Activated CD8-positive, alpha-beta T cell treated with anti-CD3 and anti-CD28 coated beads for 36 hours (primary cell): ENCODE data around the gene DISP1. TPM values are rescaled to one million over a fixed set of nuclear protein-coding genes. Genes with fewer than 3 reads are reported as not detected.

Experiments
- ATAC-seq: fragments of 200-7000 bp; cut with Tn5 transposase; one replicate; pipeline ENCODE4 v1.10.0; 2021; ENCODE audit warnings: mild to moderate bottlenecking, moderate library complexity
- CTCF ChIA-PET: fragments of 350-600 bp; sonication (Branson Sonifier 250); formaldehyde crosslinking; loops from one replicate; lab custom pipeline; 2021; ENCODE audit warnings: antibody characterized with exemption; lab: Charles Lee
- POLR2A ChIA-PET: fragments of 350-600 bp; sonication (Branson Sonifier 250); formaldehyde crosslinking; loops from one replicate; lab custom pipeline; 2021; ENCODE audit warnings: antibody characterized with exemption; lab: Charles Lee
- DNase-seq: peaks from one replicate; pipeline ENCODE4 v3.0.0-alpha.2; 2020
- H3K27ac Mint-ChIP-seq: one replicate; pipeline ENCODE4 v1.8.0; 2021; ENCODE audit warnings: mild to moderate bottlenecking, mixed read lengths
- H3K27me3 Mint-ChIP-seq: one replicate; pipeline ENCODE4 v1.8.0; 2021; ENCODE audit warnings: mixed read lengths
- H3K36me3 Mint-ChIP-seq: one replicate; pipeline ENCODE4 v1.8.0; 2021; ENCODE audit warnings: low read depth, mixed read lengths
- H3K4me1 Mint-ChIP-seq: one replicate; pipeline ENCODE4 v1.8.0; 2021; ENCODE audit warnings: low read depth, mixed read lengths
- H3K4me3 Mint-ChIP-seq: one replicate; pipeline ENCODE4 v1.8.0; 2021; ENCODE audit warnings: mild to moderate bottlenecking, moderate library complexity, mixed read lengths
- H3K9me3 Mint-ChIP-seq: one replicate; pipeline ENCODE4 v1.8.0; 2021; ENCODE audit warnings: mixed read lengths
- intact Hi-C: fragments of 100-400 bp; cut with micrococcal nuclease; formaldehyde crosslinking; loops from one replicate; pipeline ENCODE4 v1.10.0; 2022
- total RNA-seq, 2 experiments: library from RNA; stranded (reverse); gene quantifications; one replicate each; pipeline ENCODE4 v1.2.3, GENCODE V29; 2021
- TF ChIP-seq, protein P1 (sequence below): fragments of 200-600 bp; IDR thresholded peaks from one replicate; pipeline ENCODE4 v1.8.0; 2022; ENCODE audit warnings: antibody characterized with exemption, mild to moderate bottlenecking

DISP1 gene, protein sequence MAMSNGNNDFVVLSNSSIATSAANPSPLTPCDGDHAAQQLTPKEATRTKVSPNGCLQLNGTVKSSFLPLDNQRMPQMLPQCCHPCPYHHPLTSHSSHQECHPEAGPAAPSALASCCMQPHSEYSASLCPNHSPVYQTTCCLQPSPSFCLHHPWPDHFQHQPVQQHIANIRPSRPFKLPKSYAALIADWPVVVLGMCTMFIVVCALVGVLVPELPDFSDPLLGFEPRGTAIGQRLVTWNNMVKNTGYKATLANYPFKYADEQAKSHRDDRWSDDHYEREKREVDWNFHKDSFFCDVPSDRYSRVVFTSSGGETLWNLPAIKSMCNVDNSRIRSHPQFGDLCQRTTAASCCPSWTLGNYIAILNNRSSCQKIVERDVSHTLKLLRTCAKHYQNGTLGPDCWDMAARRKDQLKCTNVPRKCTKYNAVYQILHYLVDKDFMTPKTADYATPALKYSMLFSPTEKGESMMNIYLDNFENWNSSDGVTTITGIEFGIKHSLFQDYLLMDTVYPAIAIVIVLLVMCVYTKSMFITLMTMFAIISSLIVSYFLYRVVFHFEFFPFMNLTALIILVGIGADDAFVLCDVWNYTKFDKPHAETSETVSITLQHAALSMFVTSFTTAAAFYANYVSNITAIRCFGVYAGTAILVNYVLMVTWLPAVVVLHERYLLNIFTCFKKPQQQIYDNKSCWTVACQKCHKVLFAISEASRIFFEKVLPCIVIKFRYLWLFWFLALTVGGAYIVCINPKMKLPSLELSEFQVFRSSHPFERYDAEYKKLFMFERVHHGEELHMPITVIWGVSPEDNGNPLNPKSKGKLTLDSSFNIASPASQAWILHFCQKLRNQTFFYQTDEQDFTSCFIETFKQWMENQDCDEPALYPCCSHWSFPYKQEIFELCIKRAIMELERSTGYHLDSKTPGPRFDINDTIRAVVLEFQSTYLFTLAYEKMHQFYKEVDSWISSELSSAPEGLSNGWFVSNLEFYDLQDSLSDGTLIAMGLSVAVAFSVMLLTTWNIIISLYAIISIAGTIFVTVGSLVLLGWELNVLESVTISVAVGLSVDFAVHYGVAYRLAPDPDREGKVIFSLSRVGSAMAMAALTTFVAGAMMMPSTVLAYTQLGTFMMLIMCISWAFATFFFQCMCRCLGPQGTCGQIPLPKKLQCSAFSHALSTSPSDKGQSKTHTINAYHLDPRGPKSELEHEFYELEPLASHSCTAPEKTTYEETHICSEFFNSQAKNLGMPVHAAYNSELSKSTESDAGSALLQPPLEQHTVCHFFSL (N-terminal part only)
- total RNA-seq, result 1 to 10 TPM; 1.8 to 2.1 TPM

DNA sequence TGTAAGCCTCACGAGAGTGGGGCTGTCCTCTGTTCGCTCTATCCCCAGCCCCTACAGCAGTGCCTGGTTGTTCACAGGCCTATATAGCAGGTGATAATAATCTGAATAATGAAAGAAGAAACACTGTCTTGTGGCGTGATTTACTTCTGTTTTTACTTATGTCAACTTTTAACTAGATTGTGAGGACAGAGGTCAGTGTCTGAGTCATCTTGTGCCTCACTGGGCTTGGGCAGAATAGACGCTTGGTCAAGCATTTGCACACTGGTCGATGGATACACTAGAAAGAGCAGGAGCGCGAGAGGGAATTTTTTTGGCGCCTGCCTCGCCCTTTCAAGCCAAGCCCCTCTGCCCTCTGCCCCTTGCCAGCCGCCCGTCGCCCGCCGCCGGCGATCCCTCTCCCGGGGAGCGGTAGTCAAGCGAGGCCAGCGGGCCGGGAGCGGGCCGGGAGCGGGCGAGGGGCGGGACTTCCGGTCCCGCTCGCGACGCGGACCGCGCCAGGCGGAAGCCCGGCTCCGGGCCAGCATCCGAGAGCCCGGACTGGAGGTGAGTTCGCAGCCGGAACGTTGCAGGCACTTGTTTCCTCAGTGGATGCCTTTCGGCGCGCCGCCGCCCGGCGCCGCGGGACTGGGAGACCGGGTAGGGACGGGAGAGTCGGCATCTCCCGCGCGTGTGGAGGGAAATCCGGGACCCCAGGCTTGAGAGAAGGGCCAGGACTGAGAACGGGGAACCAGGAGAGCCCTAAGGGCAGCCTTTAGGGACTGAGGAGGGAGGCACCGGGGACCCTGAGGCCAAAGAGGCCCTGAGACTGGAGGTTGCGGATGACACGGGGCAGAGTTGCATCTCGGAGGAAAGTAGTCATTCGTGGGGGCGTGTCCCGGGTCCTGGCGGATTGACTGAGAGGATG is at the start of gene DISP1:
DISP1 (plus strand) TSS at position 504 of the 904 bp plus-strand sequence. CDS start 127,785 bp downstream, outside the sequence.
- Mint-ChIP-seq H3K27ac (peak within 1 kb of the TSS; percentile 90), H3K36me3 (no peaks in the 10 kb centered on the region), H3K27me3 (no peaks in the 10 kb centered on the region), H3K4me3 (peak within 1 kb of the TSS; percentile 88), H3K9me3 (no peaks in the 10 kb centered on the region), H3K4me1 (peaks cover 34% of the 10 kb centered on the region)
- ChIA-PET CTCF (interaction anchor here (1.5 kb wide), 1 partner anchor 266 kb away, joined by 5 read pairs; no protein-coding TSS in a partner anchor), POLR2A (no interaction called here)
- peak; percentile 88 for DNase-seq
- ATAC-seq, result peak; percentile 89
- TF ChIP-seq, protein P1, sequence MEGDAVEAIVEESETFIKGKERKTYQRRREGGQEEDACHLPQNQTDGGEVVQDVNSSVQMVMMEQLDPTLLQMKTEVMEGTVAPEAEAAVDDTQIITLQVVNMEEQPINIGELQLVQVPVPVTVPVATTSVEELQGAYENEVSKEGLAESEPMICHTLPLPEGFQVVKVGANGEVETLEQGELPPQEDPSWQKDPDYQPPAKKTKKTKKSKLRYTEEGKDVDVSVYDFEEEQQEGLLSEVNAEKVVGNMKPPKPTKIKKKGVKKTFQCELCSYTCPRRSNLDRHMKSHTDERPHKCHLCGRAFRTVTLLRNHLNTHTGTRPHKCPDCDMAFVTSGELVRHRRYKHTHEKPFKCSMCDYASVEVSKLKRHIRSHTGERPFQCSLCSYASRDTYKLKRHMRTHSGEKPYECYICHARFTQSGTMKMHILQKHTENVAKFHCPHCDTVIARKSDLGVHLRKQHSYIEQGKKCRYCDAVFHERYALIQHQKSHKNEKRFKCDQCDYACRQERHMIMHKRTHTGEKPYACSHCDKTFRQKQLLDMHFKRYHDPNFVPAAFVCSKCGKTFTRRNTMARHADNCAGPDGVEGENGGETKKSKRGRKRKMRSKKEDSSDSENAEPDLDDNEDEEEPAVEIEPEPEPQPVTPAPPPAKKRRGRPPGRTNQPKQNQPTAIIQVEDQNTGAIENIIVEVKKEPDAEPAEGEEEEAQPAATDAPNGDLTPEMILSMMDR, result no peak
- intact Hi-C loops, result no loop called here

DNA sequence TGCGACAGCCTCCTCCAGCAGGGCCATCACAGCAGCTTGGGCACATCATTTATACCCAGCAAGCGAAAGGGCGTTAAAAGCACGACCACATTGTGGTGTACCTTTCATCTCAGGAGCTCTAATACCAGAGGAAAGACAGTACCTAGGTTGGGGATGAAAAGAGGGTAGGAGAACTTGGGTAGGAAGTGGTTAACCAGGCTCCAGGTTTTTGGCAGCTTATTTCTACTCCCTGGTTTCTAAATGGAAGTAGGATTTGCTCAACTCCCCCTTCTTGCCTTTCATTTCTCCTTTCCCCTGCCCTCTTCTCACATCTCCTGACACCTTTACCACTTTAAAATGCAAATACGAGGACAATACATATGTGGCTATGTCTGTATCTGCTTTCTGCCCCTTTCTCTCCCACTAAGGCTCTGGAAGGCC is 47.7 kb upstream of the DISP1 start:
- intact Hi-C loops, result no loop called here
- Mint-ChIP-seq H3K4me3 (no peak overlapping the region), H3K4me1 (peaks cover 2% of the 10 kb centered on the region), H3K36me3 (peaks cover 7% of the 10 kb centered on the region), H3K27ac (no peak overlapping the region), H3K27me3 (peaks cover 7% of the 10 kb centered on the region), H3K9me3 (peaks cover 25% of the 10 kb centered on the region)
- TF ChIP-seq, protein P1, result no peak
- POLR2A ChIA-PET, result no interaction called here
- CTCF ChIA-PET, result interaction anchor here (0.9 to 1.1 kb wide), 2 partner anchors 26 to 357 kb away, joined by 3 read pairs; no protein-coding TSS in a partner anchor
- DNase-seq (no peak), ATAC-seq (no peak)

DNA sequence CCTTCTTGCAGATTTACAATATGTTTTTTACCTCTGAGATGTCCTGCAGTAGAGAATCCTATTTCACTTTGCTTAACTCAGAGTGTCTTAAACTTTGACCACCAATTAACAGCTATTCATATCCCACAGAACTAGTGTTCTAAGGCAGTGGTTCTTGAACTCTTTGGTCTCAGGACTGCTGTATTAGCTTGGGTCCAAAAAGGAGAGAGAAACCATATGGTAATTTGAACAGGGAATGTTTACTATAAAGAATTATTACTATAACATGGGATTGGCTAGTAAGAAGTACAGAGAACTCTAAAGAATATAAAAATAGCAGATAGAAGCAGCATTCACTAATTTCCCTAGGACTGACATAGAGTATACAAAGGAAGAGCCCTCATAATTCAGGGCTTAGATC is 46.2 kb upstream of the DISP1 start:
- ATAC-seq (no peak), DNase-seq (no peak)
- H3K36me3 Mint-ChIP-seq, result peaks cover 7% of the 10 kb centered on the region
- H3K9me3 Mint-ChIP-seq, result peaks cover 25% of the 10 kb centered on the region
- peaks cover 13% of the 10 kb centered on the region for H3K4me1 Mint-ChIP-seq
- H3K27ac Mint-ChIP-seq, result no peak overlapping the region
- ChIA-PET CTCF (no interaction called here), POLR2A (no interaction called here)
- TF ChIP-seq, protein P1, result no peak
- intact Hi-C loops, result no loop called here
- H3K27me3 Mint-ChIP-seq, result peaks cover 5% of the 10 kb centered on the region
- H3K4me3 Mint-ChIP-seq, result no peak overlapping the region

DNA sequence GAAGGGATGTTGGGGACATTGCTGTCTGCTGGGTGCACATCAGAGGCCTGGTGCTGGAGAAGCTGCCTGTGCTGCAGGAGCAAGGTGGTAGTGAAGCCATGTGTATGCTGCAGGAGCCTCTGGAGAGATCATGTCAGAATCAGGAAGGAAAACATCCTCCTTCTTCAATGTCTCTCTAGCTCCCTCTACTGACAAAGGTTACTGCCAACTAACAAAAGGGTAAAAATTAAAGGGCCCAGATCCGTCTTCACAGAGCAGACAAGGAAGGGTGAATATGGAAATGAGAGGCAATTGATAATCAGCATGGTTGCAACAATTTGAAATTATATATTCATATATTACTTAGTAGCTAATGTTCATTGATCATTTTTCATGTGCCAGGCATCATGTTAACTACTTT is 45.7 kb upstream of the DISP1 start:
- Mint-ChIP-seq H3K4me3 (no peak overlapping the region), H3K27ac (no peak overlapping the region), H3K4me1 (peaks cover 13% of the 10 kb centered on the region), H3K27me3 (peaks cover 5% of the 10 kb centered on the region), H3K36me3 (peaks cover 7% of the 10 kb centered on the region), H3K9me3 (peaks cover 25% of the 10 kb centered on the region)
- ATAC-seq (no peak), DNase-seq (no peak)
- POLR2A ChIA-PET, result no interaction called here
- intact Hi-C loops, result no loop called here
- TF ChIP-seq, protein P1, result no peak
- CTCF ChIA-PET, result interaction anchor here (1.0 kb wide), 1 partner anchor 13 kb away, joined by 4 read pairs; no protein-coding TSS in a partner anchor
